Chondrocyte (in vitro differentiated cells): Measurements from ENCODE around the gene IP6K3. TPM values are rescaled to one million over a fixed set of nuclear protein-coding genes. Genes with fewer than 3 reads are reported as not detected.

Experiments used
- DNase-seq: peaks from one replicate; pipeline ENCODE4 v3.0.0; 2021; ENCODE audit warnings: mixed read lengths, low spot score
- H3K27ac Mint-ChIP-seq: one replicate; pipeline ENCODE4 v1.8.0; 2021; ENCODE audit warnings: mild to moderate bottlenecking, moderate library complexity, mixed read lengths; ENCODE audit not compliant: unreplicated experiment
- H3K27me3 Mint-ChIP-seq: 2 replicates; pipeline ENCODE4 v1.8.0; 2021; ENCODE audit warnings: low read depth, mixed read lengths
- H3K36me3 Mint-ChIP-seq: 2 replicates; pipeline ENCODE4 v1.8.0; 2021; ENCODE audit warnings: low read depth, mixed read lengths
- H3K4me1 Mint-ChIP-seq: 2 replicates; pipeline ENCODE4 v1.8.0; 2021; ENCODE audit warnings: low read depth, mild to moderate bottlenecking, mixed read lengths
- H3K4me3 Mint-ChIP-seq: one replicate; pipeline ENCODE4 v1.8.0; 2021; ENCODE audit warnings: mild to moderate bottlenecking, moderate library complexity, mixed read lengths; ENCODE audit not compliant: unreplicated experiment
- H3K9me3 Mint-ChIP-seq: 2 replicates; pipeline ENCODE4 v1.8.0; 2021; ENCODE audit warnings: low read depth, mixed read lengths
- total RNA-seq: library from RNA; stranded (reverse); gene quantifications from 3 replicates; pipeline ENCODE4 v1.2.1, GENCODE V29; 2021
- TF ChIP-seq, protein P1 (sequence below): fragments of 200-600 bp; sonication (generic); IDR thresholded peaks from 2 replicates; pipeline ENCODE4 v1.5.0; 2021; ENCODE audit warnings: antibody characterized with exemption, mild to moderate bottlenecking, moderate library complexity

Gene IP6K3
- total RNA-seq, 1 donor from 2014 or later: 6.5 TPM

GRCh38 chr6:33679761-33680160 is 66.9 kb downstream of the IP6K3 start:
- H3K4me3 Mint-ChIP-seq: no peak overlapping the region
- peaks cover 7% of the 10 kb centered on the region for H3K36me3 Mint-ChIP-seq
- no peaks in the 10 kb centered on the region for H3K27me3 Mint-ChIP-seq
- no peak for DNase-seq
- TF ChIP-seq, protein P1, sequence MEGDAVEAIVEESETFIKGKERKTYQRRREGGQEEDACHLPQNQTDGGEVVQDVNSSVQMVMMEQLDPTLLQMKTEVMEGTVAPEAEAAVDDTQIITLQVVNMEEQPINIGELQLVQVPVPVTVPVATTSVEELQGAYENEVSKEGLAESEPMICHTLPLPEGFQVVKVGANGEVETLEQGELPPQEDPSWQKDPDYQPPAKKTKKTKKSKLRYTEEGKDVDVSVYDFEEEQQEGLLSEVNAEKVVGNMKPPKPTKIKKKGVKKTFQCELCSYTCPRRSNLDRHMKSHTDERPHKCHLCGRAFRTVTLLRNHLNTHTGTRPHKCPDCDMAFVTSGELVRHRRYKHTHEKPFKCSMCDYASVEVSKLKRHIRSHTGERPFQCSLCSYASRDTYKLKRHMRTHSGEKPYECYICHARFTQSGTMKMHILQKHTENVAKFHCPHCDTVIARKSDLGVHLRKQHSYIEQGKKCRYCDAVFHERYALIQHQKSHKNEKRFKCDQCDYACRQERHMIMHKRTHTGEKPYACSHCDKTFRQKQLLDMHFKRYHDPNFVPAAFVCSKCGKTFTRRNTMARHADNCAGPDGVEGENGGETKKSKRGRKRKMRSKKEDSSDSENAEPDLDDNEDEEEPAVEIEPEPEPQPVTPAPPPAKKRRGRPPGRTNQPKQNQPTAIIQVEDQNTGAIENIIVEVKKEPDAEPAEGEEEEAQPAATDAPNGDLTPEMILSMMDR: no peak
- no peak overlapping the region for H3K27ac Mint-ChIP-seq
- no peaks in the 10 kb centered on the region for H3K9me3 Mint-ChIP-seq
- H3K4me1 Mint-ChIP-seq: peaks cover 47% of the 10 kb centered on the region

DNA sequence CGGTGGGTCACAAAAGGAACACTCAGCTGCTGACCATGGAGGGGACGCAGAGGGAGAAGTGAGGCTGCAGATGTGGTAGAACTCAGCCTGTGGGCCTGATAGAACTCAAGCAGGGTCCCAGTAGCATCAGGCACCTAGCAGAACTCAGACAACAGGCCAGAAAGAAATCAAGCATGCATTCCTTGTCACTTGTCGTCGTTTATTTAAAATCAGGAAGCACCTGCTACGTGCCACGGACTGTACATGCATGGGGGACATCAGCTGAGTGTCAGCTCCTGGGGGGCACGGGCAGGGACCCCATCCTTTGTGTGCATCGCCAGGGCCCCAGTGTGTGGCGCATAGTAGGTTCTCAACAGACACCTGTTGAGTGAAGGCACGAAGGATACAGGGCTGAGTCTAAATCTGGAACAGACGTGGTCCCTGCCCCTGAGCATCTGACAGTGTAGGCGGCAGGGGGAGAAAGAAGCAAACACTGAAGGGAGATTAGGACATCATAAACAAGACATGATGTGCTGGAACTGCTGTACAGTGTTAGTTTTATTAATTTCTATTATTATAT is 67.7 kb downstream of the IP6K3 start:
- TF ChIP-seq, protein P1: no peak
- DNase-seq: no peak
- Mint-ChIP-seq H3K4me1 (peaks cover 54% of the 10 kb centered on the region), H3K9me3 (no peaks in the 10 kb centered on the region), H3K4me3 (no peak overlapping the region), H3K36me3 (peaks cover 7% of the 10 kb centered on the region), H3K27ac (no peak overlapping the region), H3K27me3 (no peaks in the 10 kb centered on the region)

DNA sequence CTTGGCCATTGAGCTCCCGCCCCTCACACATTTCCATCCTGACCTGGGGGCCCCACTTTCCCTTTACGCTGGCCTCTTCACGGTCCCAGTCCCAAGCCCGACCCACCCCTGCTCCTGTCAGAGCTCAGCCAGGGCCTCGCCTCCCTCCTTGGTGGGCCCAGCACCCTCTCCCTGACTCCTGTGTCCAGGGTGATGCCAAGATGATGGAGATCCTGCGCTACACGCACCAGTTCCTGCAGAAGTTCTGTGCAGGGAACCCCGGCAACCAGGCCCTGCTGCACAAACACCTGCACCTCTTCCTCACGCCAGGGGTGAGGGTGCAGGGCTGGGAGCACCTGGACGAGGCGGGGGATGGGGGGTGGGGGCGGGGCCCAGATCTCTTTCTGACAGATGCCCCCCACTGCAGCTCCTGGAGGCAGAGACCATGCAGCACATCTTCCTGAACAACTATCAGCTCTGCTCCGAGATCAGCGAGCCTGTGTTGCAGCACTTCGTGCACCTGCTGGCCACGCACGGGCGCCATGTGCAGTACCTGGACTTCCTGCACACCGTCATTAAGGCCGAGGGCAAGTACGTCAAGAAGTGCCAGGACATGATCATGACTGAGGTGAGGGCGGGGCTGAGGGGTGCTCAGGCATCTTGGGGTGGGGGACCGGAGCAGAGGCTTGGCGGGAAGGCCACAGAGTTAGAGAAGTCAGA is 68.3 kb downstream of the IP6K3 start:
- Mint-ChIP-seq H3K4me3 (no peak overlapping the region), H3K4me1 (peaks cover 55% of the 10 kb centered on the region), H3K27me3 (no peaks in the 10 kb centered on the region), H3K27ac (peak overlapping the region; percentile 82), H3K9me3 (no peaks in the 10 kb centered on the region), H3K36me3 (peaks cover 7% of the 10 kb centered on the region)
- TF ChIP-seq, protein P1: no peak
- DNase-seq: no peak

GRCh38 chr6:33677689-33678088 is 69.0 kb downstream of the IP6K3 start:
- TF ChIP-seq, protein P1: no peak
- Mint-ChIP-seq H3K4me1 (peaks cover 58% of the 10 kb centered on the region), H3K27me3 (no peaks in the 10 kb centered on the region), H3K36me3 (peaks cover 6% of the 10 kb centered on the region), H3K27ac (peak overlapping the region; percentile 82), H3K9me3 (no peaks in the 10 kb centered on the region), H3K4me3 (no peak overlapping the region)
- DNase-seq: no peak

DNA sequence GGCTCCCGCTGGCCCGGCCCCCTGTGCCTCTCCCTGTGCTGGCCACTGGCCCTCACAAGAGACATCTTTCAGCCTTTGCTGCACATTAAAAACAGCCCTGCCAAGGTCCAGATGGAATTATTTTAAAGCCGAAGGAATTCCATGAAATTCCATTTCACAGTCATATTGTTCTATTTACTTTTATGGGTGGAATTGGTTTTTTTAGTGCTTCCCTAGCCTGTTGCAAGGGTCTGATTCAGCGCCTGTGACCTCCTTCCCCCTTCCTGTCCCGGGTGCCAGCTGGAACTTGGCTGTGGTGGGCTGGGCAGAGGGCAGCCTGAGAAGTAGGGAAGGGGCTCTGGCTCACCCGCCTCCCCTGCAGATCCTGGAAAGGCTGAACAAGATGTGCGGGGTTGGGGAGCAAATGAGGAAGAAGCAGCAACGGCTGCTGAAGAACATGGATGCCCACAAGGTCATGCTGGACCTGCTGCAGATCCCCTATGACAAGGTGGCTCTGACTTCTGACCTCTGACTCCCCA is 69.5 kb downstream of the IP6K3 start:
- Mint-ChIP-seq H3K27ac (peak overlapping the region; percentile 88), H3K4me3 (no peak overlapping the region), H3K27me3 (no peaks in the 10 kb centered on the region), H3K36me3 (peaks cover 6% of the 10 kb centered on the region), H3K4me1 (peaks cover 63% of the 10 kb centered on the region), H3K9me3 (no peaks in the 10 kb centered on the region)
- TF ChIP-seq, protein P1: no peak
- no peak for DNase-seq
